Activated T-cell treated with anti-CD3 and anti-CD28 coated beads for 1 hour (primary cell): ENCODE results near the gene CCL1.

ENCODE experiments used
- DNase-seq: peaks from one replicate; pipeline ENCODE4 v3.0.0-alpha.2; 2020; ENCODE audit warnings: low read depth

The CCL1 gene

GRCh38 chr17:34363183-34363661 lies at the start of gene CCL1:
CCL1 (minus strand) TSS chr17:34363233; CDS start chr17:34363161, 72 bp downstream.
- no peak for DNase-seq

DNA sequence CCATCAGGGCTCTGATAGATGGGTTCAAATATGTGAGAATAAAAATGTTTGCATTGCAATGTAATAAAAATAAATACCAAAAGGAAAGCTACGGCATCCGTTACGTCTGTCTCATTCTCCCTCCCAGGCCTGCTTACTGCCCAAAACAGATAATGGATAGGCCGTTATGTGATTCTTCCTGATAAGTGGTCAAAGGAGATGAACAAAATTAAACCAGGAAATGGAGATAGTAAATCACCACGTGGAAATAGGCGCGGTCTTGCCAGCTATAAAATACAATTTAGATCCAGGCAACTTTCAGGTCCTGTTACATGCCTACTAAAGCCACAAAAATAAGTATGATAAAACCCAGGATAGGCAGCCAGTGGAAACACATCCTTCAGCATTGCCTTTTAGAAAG lies 49.5 kb upstream of the CCL1 start:
- DNase-seq: no peak

GRCh38 chr17:34411646-34412421 lies 48.8 kb upstream of the CCL1 start:
- DNase-seq: no peak

DNA sequence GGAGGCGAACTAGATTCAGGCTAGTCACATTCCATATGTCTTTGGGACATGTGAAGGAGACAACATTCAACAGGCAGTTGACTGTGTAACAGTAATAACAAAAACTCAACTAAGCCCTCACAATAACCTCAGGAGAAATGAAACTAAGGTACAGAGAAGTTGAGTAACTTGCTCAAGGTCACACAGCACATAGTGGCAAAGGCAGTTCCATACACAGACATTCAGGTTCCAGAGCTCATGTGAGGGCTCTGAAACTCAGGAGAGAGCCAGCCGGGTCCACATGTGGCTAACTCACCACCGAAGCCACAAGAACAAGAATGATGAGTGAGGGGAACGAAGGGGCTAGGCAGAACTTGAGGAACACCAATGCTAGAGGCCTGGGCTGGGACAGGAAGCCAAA lies 46.3 kb upstream of the CCL1 start:
- DNase-seq: no peak

- DNase-seq: no peak
Measured at GRCh38 chr17:34408439-34408838, 45.4 kb upstream of the CCL1 start.

- no peak for DNase-seq
Measured at GRCh38 chr17:34406226-34406625, 43.2 kb upstream of the CCL1 start.

DNA sequence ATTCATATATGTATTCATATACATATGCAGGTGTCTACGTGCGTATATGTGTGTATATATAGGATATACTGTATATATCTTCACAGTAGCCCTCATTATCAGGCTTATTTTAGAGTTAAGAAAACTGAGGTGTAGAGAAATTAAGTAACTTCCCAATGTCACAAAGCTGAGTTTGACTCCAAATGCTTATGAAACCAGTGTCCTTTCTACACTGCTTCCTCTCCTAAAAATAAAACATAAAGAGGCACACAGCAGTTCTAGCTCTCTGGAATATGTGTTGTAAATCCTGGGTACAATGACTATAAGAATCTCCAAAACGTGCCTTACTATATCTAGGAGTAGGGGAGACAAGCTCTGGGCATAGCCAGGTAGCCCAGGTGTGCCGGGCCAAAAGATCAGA lies 40.0 kb upstream of the CCL1 start:
- no peak for DNase-seq

- no peak for DNase-seq
Measured at GRCh38 chr17:34401165-34401564, 38.1 kb upstream of the CCL1 start.

DNA sequence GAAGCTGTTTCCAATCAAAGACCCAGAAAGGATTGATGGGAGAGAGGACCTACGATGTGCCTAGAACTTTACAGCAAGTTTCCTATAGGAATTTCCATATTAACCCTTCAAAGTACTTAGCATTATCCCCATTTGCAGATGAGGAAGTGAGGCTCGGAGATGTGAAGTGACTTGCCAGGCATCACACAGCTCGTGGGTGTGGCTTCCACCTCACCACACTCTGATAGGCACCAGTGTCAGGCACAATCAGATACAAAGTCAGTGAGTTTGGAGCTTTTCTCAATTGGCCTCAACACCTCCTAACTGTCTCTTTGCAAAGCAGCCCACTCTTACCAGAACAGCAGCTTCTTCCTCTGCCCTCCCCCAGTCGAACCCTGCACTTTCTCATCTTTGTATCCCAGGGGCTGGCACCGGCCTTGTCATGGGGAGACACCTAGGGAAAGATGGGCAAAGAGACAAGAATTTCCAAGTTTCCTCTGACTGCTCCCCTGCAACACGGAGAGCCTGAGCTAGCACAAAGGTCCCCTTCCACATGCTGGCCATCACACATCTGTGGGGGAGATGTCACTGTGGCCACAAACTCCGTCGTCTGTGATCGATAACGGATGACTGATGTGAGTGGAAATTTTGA lies 37.4 kb upstream of the CCL1 start:
- DNase-seq: no peak

- no peak for DNase-seq
Measured at GRCh38 chr17:34399725-34400124, 36.7 kb upstream of the CCL1 start.

- no peak for DNase-seq
Measured at GRCh38 chr17:34398990-34399389, 36.0 kb upstream of the CCL1 start.

DNA sequence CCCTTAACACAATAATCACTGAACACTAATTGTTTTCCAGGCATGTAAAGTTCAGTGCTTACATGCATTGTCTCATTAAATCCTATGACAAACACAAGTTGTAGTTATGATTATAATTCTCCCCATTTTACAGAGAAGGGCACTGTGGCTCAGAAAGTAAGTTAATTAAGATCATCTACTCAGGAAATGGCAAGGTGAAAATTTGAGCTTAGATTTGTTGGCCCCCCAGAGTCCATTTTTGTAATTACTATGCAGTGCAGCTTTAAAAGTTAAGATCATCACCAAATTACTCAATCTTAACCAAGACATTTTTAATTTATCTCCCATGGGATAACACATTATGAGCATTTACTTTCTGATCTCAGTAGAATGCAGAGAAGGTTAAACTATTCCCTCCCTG lies 34.2 kb upstream of the CCL1 start:
- no peak for DNase-seq

DNA sequence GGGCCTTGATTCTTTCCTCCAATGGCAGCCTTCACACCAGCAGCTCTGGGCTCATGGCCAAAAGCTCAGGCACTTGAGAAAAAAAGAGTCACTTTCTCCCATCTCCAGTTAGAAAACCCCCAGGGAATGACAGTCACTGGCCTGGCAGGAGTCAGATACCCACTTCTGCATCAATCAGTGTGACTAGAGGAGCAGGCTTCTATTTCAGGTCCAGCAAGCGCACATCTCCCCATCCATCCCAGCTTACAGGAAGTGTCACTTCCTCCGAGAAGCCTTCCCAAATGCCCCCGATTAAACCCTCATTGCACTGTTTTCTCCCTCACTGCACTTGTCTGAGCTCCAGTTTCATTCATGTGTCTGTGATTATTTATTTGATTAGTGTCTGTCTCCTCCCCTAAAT lies 30.4 kb upstream of the CCL1 start:
- DNase-seq: no peak

DNA sequence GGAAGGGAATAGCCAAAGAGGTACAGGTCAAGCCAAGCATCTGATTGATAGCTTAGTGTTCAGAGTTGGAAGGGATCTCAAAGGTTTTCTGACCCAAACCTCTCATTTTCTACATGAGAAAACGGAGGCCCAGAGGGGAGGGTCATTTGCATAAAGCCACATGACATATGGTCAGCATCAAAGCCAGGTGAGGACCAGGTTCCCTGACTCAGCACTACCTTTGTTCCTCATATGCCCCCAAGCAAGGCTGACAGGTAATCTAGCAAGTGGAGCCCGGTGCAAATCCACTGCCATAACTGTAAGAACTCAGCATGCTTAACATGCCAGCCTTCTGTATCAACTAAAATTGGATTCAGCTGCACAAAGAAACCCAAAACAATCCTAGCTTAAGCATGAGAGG lies 28.2 kb upstream of the CCL1 start:
- DNase-seq: no peak

- DNase-seq: no peak
Measured at GRCh38 chr17:34390649-34391048, 27.6 kb upstream of the CCL1 start.

- DNase-seq: no peak
Measured at GRCh38 chr17:34389126-34389750, 26.2 kb upstream of the CCL1 start.

DNA sequence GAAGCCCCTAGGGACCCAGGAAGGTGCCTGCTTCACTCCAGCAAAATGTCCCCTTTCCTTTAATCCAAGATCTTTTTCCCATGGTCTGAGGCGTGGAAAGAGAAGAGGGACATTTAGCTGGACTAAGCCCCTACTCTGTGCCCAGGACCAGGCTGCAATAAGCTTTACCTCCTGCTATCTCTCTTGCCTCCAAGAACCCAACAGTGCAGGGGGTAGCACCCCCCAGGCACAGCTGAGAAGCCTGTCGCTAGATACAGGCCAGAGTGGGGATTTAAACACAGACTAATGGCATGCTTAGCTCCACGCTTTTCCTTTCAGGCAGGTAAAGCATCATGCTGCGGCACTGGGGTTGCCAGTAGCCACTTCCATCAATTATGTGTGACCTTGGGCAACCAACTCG lies 24.5 kb upstream of the CCL1 start:
- DNase-seq: no peak

DNA sequence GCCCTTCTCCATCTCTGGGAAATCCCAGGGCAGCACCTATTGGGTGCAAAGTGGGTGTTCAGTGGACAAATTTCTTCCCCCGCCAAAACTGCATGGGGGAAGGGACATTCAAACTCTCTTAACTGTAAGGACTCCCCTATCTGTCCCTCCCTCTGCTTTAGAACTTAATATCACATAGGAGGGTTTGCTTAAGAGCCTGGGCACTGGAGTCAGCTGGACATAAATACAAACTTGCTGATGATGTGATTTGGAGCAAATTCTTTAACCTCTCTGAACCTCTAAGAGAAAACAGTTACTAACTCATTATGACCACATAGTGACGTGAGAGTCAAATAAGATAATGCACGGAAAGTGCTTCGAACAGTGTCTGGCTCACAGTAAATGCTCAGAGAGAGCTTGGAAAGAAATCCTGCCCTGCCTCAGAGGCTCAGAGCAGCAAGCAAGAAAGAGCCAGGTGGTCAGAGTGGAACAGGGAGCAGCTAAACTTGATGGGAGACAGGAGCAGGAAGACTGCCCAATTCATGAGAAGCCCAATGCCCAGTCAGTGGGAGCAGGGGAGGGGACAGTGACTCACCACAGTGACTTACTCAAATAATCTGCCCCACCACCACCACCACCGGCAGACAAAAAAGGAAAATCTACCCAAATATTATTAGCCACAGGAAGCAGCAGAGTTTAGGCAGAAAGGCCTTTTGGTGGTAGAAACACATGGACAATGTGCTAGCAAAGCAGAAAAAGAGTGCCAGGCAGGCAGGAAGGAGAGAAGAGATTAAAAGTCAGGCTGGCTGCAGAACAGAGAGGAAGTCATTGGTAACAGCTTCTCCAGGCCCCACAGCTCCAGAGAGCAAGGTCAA lies 23.9 kb upstream of the CCL1 start:
- no peak for DNase-seq

- DNase-seq: no peak
Measured at GRCh38 chr17:34386343-34386696, 23.3 kb upstream of the CCL1 start.

DNA sequence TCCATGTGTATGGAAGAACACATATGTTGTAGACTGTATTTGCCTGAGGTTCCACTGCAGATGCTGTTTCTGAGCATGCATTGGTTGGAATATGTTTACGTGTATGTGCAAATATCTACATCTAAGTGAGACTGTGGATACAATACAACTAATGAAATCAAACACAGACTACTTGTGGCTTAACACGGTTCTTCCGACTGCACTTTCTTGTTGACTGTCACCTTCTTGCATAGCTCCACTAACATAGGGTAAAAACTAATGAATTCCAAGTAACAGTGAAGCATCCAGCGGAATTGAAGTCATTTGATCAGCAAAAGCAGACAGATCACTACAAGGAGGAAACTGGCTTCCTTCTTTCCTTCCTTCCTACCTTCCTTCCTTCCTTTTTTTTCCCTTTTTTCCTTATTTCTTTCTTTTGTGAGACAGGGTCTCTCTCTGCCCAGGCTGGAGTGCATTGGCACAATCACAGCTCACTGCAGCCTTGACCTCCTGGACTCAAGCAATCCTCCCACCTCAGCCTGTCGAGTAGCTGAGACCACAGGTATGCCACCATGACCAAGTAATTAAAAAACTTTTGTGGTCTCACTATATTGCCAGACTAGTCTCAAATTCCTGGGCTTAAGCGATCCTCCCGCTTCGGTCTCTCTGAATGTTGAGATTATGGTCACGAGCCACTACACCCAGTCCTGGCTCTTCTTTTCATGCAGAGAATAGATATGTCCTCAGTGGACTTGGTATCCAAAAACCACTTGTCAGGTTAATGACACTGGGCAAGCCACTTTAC lies 22.0 kb upstream of the CCL1 start:
- no peak for DNase-seq

- no peak for DNase-seq
Measured at GRCh38 chr17:34384271-34384670, 21.2 kb upstream of the CCL1 start.

GRCh38 chr17:34383216-34383615 lies 20.2 kb upstream of the CCL1 start:
- DNase-seq: no peak
